Memory B cell (primary cell): ENCODE data around the gene FYN.

Source experiments
- ATAC-seq: fragments of 150-1000 bp; cut with Tn5 transposase; 2 replicates; pipeline ENCODE4 v1.10.0; 2021; ENCODE audit warnings: low read depth, mild to moderate bottlenecking, moderate library complexity
- DNase-seq, 2 donors: peaks; one replicate each; pipeline ENCODE4 v3.0.0; 2022; ENCODE audit warnings: low spot score in 2 of 2
- H3K27ac Mint-ChIP-seq: one replicate; pipeline ENCODE4 v1.8.0; 2022; ENCODE audit warnings: mild to moderate bottlenecking, moderate library complexity, mixed read lengths
- H3K27me3 Mint-ChIP-seq: one replicate; pipeline ENCODE4 v1.8.0; 2022; ENCODE audit warnings: mixed read lengths
- H3K36me3 Mint-ChIP-seq: one replicate; pipeline ENCODE4 v1.8.0; 2022; ENCODE audit warnings: mild to moderate bottlenecking, mixed read lengths
- H3K4me1 Mint-ChIP-seq: one replicate; pipeline ENCODE4 v1.8.0; 2022; ENCODE audit warnings: mixed read lengths
- H3K4me3 Mint-ChIP-seq: one replicate; pipeline ENCODE4 v1.8.0; 2022; ENCODE audit warnings: mild to moderate bottlenecking, moderate library complexity, mixed read lengths
- H3K9me3 Mint-ChIP-seq: one replicate; pipeline ENCODE4 v1.8.0; 2022; ENCODE audit warnings: mixed read lengths

FYN gene

DNA sequence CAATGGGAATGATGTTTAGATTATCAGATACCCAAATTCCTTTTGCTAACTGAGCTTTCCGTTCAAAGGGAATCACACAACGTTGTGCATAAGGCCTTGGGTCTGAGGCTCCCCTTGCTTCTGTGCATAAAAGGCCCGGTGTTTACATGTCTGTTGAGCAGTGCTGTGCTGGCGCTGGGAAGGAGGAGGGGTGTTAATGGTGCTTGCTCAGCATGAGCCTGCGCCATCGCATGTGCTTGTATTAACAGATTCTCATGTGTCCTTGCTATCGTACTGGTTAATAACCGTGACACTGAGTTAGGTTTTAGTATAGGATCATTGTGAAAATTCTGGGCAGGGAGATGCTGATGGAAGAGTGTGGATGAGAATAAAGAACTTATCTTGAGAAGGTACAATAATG is 205.3 kb downstream of the FYN start:
- DNase-seq (no peak), ATAC-seq (no peak)
- H3K4me3 Mint-ChIP-seq = no peak overlapping the region
- no peaks in the 10 kb centered on the region for H3K9me3 Mint-ChIP-seq
- H3K27ac Mint-ChIP-seq = no peak overlapping the region
- peaks cover 33% of the 10 kb centered on the region for H3K36me3 Mint-ChIP-seq
- no peaks in the 10 kb centered on the region for H3K27me3 Mint-ChIP-seq
- peaks cover 2% of the 10 kb centered on the region for H3K4me1 Mint-ChIP-seq

GRCh38 chr6:111666847-111667246 is 206.4 kb downstream of the FYN start:
- Mint-ChIP-seq H3K4me3 (no peak overlapping the region), H3K36me3 (peaks cover 29% of the 10 kb centered on the region), H3K9me3 (no peaks in the 10 kb centered on the region), H3K27me3 (no peaks in the 10 kb centered on the region), H3K4me1 (peaks cover 3% of the 10 kb centered on the region), H3K27ac (no peak overlapping the region)
- ATAC-seq = no peak
- no peak for DNase-seq

- no peaks in the 10 kb centered on the region for H3K9me3 Mint-ChIP-seq
- DNase-seq = no peak
- no peak for ATAC-seq
- H3K27ac Mint-ChIP-seq = no peak overlapping the region
- no peak overlapping the region for H3K4me3 Mint-ChIP-seq
- H3K27me3 Mint-ChIP-seq = no peaks in the 10 kb centered on the region
- peaks cover 18% of the 10 kb centered on the region for H3K36me3 Mint-ChIP-seq
- peaks cover 3% of the 10 kb centered on the region for H3K4me1 Mint-ChIP-seq
These were observed 208.7 kb downstream of the FYN start for GRCh38 chr6:111664565-111665030.

GRCh38 chr6:111663692-111664564 is 209.3 kb downstream of the FYN start:
- DNase-seq = no peak
- Mint-ChIP-seq H3K36me3 (peaks cover 17% of the 10 kb centered on the region), H3K27me3 (no peaks in the 10 kb centered on the region), H3K4me3 (no peak overlapping the region), H3K4me1 (peaks cover 3% of the 10 kb centered on the region), H3K9me3 (no peaks in the 10 kb centered on the region), H3K27ac (no peak overlapping the region)
- ATAC-seq = no peak

- peaks cover 10% of the 10 kb centered on the region for H3K36me3 Mint-ChIP-seq
- DNase-seq (no peak), ATAC-seq (peak; percentile 63)
- H3K27ac Mint-ChIP-seq = peak overlapping the region; percentile 6
- H3K27me3 Mint-ChIP-seq = no peaks in the 10 kb centered on the region
- no peak overlapping the region for H3K4me3 Mint-ChIP-seq
- H3K9me3 Mint-ChIP-seq = no peaks in the 10 kb centered on the region
- H3K4me1 Mint-ChIP-seq = peaks cover 3% of the 10 kb centered on the region
These were observed 210.3 kb downstream of the FYN start for GRCh38 chr6:111662794-111663593.

GRCh38 chr6:111662072-111662793 is 211.0 kb downstream of the FYN start:
- ATAC-seq (no peak), DNase-seq (no peak)
- Mint-ChIP-seq H3K27ac (no peak overlapping the region), H3K27me3 (no peaks in the 10 kb centered on the region), H3K9me3 (no peaks in the 10 kb centered on the region), H3K4me1 (peaks cover 3% of the 10 kb centered on the region), H3K36me3 (peaks cover 9% of the 10 kb centered on the region), H3K4me3 (no peak overlapping the region)

DNA sequence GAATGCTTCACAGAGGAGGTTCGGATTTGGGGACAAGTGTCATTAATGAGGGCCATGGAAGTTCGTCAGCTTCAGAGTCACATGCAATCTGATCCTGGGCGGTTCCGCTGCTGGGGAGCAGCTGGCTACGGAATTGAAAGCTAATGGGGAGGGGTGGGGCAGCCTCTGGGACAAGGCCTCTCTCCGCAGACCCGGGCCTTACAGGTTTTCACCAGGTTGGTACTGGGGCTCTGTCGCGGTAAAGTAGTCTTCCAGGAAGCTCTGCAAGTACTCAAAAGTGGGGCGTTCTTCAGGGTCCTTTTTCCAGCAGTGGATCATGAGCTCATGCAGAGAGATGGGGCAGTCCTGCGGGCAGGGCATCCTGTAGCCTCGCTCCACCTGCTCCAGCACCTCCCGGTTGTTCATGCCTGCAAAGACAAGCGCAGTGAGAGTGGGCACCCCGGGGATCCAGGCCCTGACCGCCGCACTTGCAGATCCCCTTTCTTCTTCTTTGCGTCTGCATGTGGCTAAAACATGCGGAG is 211.7 kb downstream of the FYN start:
- Mint-ChIP-seq H3K36me3 (peaks cover 6% of the 10 kb centered on the region), H3K9me3 (no peaks in the 10 kb centered on the region), H3K27ac (no peak overlapping the region), H3K4me1 (peaks cover 3% of the 10 kb centered on the region), H3K27me3 (no peaks in the 10 kb centered on the region), H3K4me3 (no peak overlapping the region)
- no peak for ATAC-seq
- no peak for DNase-seq

DNA sequence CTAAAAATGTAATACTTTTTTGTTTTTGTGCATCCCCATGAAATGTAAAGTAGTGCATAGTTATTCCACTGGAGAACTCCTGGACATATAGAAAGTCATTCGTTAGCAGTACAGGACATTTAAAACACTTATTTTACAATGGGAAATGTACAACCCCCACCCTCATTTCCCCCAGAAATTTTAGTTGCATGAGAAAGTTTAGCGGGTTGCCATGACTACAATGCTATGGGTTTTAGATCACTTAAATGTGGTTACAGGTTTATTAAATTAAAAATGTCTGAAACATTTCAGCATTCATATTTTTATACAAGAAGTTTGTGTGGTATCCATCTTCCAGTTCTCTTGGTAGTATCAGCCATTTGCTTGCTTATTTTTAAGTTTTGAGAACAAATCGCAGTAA is 212.7 kb downstream of the FYN start:
- Mint-ChIP-seq H3K36me3 (peaks cover 6% of the 10 kb centered on the region), H3K4me1 (peaks cover 3% of the 10 kb centered on the region), H3K27ac (no peak overlapping the region), H3K9me3 (no peaks in the 10 kb centered on the region), H3K4me3 (no peak overlapping the region), H3K27me3 (no peaks in the 10 kb centered on the region)
- no peak for ATAC-seq
- no peak for DNase-seq

- no peak for DNase-seq
- H3K9me3 Mint-ChIP-seq = no peaks in the 10 kb centered on the region
- ATAC-seq = no peak
- H3K27ac Mint-ChIP-seq = no peak overlapping the region
- H3K4me3 Mint-ChIP-seq = no peak overlapping the region
- H3K36me3 Mint-ChIP-seq = no peaks in the 10 kb centered on the region
- H3K27me3 Mint-ChIP-seq = no peaks in the 10 kb centered on the region
- peaks cover 3% of the 10 kb centered on the region for H3K4me1 Mint-ChIP-seq
These were observed 214.6 kb downstream of the FYN start for GRCh38 chr6:111658462-111659154.

DNA sequence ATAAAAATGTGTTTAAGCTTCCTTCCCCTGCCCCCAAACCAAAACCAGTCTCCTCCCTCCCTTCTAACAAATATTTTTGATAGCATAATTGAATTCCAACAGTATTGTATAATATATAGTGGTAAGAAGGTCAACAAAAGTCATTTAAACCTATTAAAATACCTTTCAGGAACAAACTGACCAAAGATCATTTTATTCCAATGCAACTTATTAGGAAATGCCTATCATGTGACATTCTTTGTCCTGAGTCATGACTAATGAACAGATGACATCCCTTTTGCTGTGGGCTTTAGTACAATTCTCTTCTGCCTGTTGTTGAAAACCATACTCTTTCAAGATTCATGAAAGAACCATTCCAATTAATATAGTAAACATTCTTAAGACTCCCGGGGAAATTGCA is 216.1 kb downstream of the FYN start:
- Mint-ChIP-seq H3K27ac (no peak overlapping the region), H3K9me3 (no peaks in the 10 kb centered on the region), H3K4me3 (no peak overlapping the region), H3K4me1 (peaks cover 2% of the 10 kb centered on the region), H3K36me3 (no peaks in the 10 kb centered on the region), H3K27me3 (no peaks in the 10 kb centered on the region)
- DNase-seq = no peak
- ATAC-seq = no peak

- DNase-seq = no peak
- Mint-ChIP-seq H3K27me3 (no peaks in the 10 kb centered on the region), H3K4me3 (no peak overlapping the region), H3K9me3 (no peaks in the 10 kb centered on the region), H3K36me3 (peaks cover 2% of the 10 kb centered on the region), H3K4me1 (peaks cover 2% of the 10 kb centered on the region), H3K27ac (no peak overlapping the region)
- no peak for ATAC-seq
These were observed 219.3 kb downstream of the FYN start for GRCh38 chr6:111653979-111654378.

- Mint-ChIP-seq H3K4me3 (no peak overlapping the region), H3K27me3 (no peaks in the 10 kb centered on the region), H3K4me1 (peaks cover 2% of the 10 kb centered on the region), H3K27ac (no peak overlapping the region), H3K36me3 (peaks cover 2% of the 10 kb centered on the region), H3K9me3 (no peaks in the 10 kb centered on the region)
- ATAC-seq (no peak), DNase-seq (no peak)
These were observed 219.8 kb downstream of the FYN start for GRCh38 chr6:111653434-111653833.

GRCh38 chr6:111652156-111652555 is 221.1 kb downstream of the FYN start:
- ATAC-seq (no peak), DNase-seq (no peak)
- Mint-ChIP-seq H3K4me1 (peaks cover 2% of the 10 kb centered on the region), H3K9me3 (no peaks in the 10 kb centered on the region), H3K27me3 (no peaks in the 10 kb centered on the region), H3K36me3 (peaks cover 4% of the 10 kb centered on the region), H3K4me3 (no peak overlapping the region), H3K27ac (no peak overlapping the region)
